IPS-NIHi11 (cell line): ENCODE results near the gene ATXN7L1.

Source experiments
- DNase-seq: peaks from one replicate; pipeline ENCODE4 v3.0.0; 2012; ENCODE audit warnings: mixed read lengths, low spot score

ATXN7L1 gene

GRCh38 chr7:105776986-105777910, 99.2 kb downstream of the ATXN7L1 start:
- DNase-seq, result no peak

- peak; percentile 81 for DNase-seq
Observed at GRCh38 chr7:105776068-105776790, 100.2 kb downstream of the ATXN7L1 start.

- no peak for DNase-seq
Observed at GRCh38 chr7:105775580-105775979, 100.8 kb downstream of the ATXN7L1 start.

- DNase-seq, result peak; percentile 31
Observed at GRCh38 chr7:105773030-105773460, 103.4 kb downstream of the ATXN7L1 start.

- no peak for DNase-seq
Observed at GRCh38 chr7:105769901-105770628, 106.3 kb downstream of the ATXN7L1 start.

GRCh38 chr7:105768898-105769507, 107.4 kb downstream of the ATXN7L1 start:
- DNase-seq, result no peak

- no peak for DNase-seq
Observed at GRCh38 chr7:105768117-105768516, 108.3 kb downstream of the ATXN7L1 start.

- no peak for DNase-seq
Observed at GRCh38 chr7:105766421-105767073, 109.9 kb downstream of the ATXN7L1 start.

GRCh38 chr7:105765846-105766245, 110.6 kb downstream of the ATXN7L1 start:
- no peak for DNase-seq

GRCh38 chr7:105764506-105764905, 111.9 kb downstream of the ATXN7L1 start:
- no peak for DNase-seq

GRCh38 chr7:105760551-105761447, 115.6 kb downstream of the ATXN7L1 start:
- DNase-seq, result no peak

GRCh38 chr7:105759670-105760550, 116.5 kb downstream of the ATXN7L1 start:
- peak; percentile 35 for DNase-seq

GRCh38 chr7:105756367-105756766, 120.0 kb downstream of the ATXN7L1 start:
- DNase-seq, result no peak

- no peak for DNase-seq
Observed at GRCh38 chr7:105752671-105753275, 123.6 kb downstream of the ATXN7L1 start.

GRCh38 chr7:105751054-105751453, 125.3 kb downstream of the ATXN7L1 start:
- DNase-seq, result no peak

- peak; percentile 27 for DNase-seq
Observed at GRCh38 chr7:105748701-105749100, 127.7 kb downstream of the ATXN7L1 start.

- DNase-seq, result no peak
Observed at GRCh38 chr7:105745681-105746330, 130.6 kb downstream of the ATXN7L1 start.

- no peak for DNase-seq
Observed at GRCh38 chr7:105744258-105744657, 132.1 kb downstream of the ATXN7L1 start.
